ENCODE measurements around the gene VASN.

Gene VASN

GRCh38 chr16:4354512-4355409 is 16.9 kb upstream of the VASN start:
- no peak for DNase-seq (ENCODE audit: low read depth in 2 of 2)

- DNase-seq (ENCODE audit: low read depth in 2 of 2): no peak
Observed at GRCh38 chr16:4356820-4357219, 14.8 kb upstream of the VASN start.

GRCh38 chr16:4358236-4358635 is 13.4 kb upstream of the VASN start:
- DNase-seq (ENCODE audit: low read depth in 2 of 2): no peak

DNA sequence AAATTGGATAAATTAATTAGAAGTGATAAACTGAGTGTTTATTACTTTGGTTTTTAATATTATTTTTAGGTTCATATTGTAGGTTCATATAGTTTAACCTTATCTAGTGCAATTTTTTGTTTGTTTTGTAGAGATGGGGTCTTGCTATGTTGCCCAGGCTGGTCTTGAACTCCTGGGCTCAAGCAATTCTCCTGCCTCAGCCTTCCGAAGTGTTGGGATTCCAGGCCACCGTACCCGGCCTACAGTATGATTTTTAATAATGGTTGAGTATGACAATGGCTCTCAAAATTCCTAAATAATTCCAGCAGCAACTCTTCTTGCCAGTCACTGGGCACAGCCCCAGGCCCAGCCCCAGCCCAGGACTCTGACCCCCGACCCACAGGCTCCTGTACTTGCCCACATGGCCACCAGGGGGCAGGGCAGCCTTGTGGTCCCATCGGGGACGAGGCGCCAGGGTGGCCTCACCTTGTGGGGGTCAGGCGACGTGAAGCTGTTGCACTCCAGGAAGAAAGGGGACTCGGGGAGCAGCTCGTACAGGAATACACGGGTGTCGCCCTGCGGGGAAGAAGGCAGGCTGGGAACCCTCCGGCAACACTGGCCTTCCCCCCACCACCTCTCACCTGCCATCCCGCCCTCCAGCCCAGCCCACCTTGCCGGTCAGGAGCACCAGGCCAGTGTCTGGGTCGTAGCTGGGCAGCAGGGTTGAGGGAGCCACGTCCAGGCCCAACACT is 12.7 kb upstream of the VASN start:
- DNase-seq (ENCODE audit: low read depth in 2 of 2): peak; percentile 41 to 46

GRCh38 chr16:4359914-4360313 is 11.7 kb upstream of the VASN start:
- no peak for DNase-seq (ENCODE audit: low read depth in 2 of 2)

DNA sequence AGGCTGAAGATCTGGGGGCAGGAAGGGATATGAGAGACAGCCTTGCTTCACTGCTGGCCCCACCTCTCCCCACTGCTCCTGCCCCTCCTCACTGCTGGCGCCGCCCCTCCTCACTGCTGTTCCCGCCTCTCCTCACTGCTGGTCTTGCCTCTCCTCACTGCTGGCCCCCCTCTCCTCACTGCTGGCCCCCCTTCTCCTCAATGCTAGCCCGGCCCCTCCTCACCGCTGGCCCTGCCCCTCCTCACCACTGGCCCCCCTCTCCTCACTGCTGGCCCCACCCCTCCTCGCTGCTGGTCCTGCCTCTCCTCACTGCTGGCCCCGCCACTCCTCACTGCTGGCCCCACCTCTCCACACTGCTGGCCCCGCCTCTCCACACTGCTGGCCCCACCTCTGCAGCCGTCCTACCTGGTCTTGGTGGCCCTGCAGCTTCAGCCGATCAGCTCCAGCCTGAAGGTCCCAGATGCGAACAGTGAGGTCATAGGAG is 11.1 kb upstream of the VASN start:
- DNase-seq (ENCODE audit: low read depth in 2 of 2): no peak

DNA sequence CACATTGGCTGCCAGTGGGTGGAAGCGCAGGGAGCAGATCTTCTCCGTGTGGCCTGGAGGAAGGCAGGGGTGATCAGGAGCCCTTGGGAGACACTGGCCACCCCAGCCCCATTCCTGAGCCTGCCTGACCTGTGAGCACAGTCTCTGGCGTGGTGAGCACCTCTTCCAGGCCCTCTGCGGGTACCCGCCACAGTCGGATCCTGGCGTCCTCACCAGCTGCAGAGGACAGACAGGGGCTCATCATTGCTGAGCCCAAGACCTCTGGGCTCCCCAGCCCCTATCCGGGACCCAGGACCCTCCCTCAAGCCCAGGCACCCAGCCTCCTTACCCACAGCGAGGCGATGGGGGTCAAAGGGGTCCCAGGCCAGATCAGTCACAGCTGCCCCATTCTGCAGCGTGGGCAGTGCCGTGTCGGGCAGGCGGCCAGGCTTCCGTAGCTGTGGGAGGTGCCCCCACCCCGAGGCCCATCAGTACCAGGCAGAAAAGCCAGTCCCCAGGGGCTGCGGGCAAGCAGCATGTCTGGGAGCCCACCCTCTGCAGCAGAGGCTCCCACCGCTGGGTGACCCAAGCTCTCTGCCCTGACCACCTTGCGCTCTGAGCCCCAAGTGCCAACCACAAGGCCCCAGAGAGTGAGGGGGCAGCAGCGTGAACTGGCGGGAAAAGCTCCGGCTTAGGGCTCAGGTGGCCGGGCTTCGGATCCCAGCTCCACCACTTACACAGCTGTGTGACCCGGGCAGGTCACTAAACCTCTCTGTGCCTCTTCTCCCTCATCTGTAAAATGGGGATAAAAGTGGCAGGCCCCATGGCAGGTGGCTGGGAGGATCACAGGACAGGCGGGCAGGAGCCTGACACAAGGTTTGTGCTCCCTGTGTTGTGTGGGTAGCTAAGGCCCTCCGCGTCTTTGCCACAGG is 10.4 kb upstream of the VASN start:
- DNase-seq (ENCODE audit: low read depth in 2 of 2): no peak

- no peak for DNase-seq (ENCODE audit: low read depth in 2 of 2)
Observed at GRCh38 chr16:4361944-4362311, 9.7 kb upstream of the VASN start.

DNA sequence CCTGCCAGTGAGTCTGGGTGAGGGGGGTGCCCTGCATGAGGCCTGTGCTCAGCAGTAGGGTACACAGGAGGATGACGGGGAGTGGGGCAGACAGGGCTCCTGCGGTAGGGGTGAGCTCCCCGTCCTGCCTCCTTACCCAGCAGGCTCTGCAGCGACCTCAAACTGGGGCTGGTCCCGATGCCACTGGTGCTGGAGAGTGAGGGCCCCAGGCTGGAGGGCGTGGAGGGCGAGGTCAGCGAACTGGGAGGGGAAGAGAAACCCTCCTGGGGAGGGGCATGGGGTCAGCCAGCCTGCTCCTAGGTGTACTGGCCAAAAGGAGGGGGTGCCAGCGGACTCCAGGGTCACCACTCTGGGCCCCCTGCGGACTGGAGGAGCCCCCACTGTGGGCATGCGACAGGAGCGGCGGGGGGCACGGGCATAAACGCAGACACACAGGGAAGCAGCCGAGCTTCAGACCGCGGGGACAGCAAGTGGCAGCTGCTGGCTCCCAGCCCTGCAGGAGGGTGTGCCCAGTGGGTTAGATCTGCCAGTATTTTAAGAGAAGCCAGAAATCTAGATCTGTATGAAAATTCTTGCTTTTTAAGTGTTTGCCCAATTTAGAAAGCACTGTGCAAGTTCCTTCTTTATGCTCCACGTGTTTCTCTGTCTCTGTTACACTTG is 9.0 kb upstream of the VASN start:
- DNase-seq (ENCODE audit: low read depth in 2 of 2): no peak

DNA sequence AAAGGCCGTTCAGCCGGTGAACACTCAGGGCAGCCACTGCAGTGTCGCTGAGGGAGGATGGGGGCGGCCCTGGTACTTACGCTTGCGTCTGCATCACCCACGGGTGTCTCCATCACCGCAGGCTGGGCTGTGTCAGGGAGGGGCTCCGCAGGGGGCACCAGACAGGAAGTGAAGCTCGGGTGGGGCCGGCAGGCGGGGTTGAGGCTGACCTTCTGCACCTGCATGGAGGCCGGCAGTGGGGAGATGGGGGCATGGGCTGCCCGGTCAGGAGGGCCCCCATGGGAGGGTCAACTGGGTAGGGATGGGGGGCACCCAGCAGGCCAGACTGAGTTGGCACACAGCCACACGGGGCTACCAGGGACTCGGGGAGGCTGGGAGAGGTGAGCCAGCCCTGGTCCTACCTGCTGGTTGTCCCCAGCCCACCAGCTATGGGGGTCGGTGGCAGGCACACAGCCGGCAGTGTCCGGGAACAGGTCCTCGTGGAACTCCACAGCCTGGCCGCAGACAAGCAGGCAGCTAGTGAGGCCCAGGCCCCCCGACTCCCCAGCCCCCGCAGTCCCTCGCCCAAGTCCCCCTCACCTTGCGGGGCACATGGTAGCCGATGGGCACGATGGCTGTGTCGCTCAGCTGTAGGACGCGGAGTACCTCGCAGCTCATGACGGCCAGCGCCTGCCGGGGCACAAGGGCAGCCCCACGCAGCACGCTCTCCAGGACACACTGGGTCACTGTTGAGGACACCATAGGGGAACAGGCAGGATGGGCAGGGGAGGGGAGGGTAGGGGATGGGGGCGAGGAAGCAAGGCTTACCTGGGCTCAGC is 7.2 kb upstream of the VASN start:
- DNase-seq (ENCODE audit: low read depth in 2 of 2): no peak

DNA sequence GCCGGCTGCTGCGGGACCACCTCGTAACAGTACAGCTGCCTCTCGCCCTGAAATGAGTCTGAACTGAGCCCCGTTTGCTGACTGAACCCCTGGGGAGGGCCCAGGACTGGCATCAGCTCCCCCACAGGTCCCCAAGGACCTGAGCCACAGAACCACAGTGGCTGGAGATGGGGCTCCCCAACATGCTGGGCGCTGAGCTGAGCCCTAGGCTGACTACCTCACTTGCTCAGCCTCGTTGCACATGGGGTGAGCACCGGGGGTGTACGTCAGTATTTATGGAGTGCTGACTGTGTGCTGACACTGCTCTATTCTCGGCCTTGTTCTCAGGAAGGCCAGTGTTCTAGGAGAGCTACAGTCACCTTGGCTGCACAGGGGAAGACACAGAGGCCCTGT is 6.6 kb upstream of the VASN start:
- DNase-seq (ENCODE audit: low read depth in 2 of 2): no peak

DNA sequence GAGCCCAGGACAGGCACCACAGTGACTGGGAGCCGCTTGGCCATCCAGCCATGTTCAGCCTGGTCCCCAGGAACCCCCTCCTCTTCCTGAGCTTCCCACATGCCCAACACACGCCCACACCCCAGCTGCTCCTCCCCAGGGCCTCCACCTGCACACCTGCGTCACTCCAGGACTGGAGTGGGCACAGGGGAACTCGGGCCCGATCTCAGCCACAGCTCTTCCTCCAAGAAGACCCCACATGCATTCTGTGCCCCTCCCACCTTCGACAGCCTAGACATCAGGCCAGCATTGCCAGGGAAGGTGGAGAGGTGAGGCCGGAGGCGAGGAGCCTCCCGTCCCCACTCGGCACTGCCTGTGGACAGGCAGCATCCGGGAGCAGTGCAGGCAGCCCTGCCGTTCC is 6.0 kb upstream of the VASN start:
- DNase-seq (ENCODE audit: low read depth in 2 of 2): no peak

DNA sequence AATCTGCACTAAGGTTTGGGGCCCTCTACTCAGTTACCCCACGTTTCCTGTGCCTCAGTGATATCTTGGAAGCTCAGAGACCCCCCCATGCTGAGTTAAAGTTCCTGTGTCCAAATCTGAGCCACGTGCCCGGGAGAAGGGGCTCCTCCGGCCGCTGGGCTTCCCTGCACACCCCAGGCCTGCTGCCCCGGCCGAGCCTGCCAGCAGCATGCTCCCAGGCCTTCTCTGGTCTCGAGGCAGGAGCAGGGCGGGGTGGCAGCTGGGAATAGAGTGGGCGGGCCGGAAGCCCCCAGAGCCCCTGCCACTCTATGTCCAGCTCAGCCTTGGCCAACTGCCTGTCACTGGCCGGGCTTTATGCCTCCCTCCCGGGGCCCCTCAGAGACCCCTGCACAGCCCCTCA is 5.6 kb upstream of the VASN start:
- DNase-seq (ENCODE audit: low read depth in 2 of 2): no peak

GRCh38 chr16:4367393-4367856 is 4.2 kb upstream of the VASN start:
- DNase-seq (ENCODE audit: low read depth in 2 of 2): no peak

- no peak for DNase-seq (ENCODE audit: low read depth in 2 of 2)
Observed at GRCh38 chr16:4369007-4369733, 2.5 kb upstream of the VASN start.

DNA sequence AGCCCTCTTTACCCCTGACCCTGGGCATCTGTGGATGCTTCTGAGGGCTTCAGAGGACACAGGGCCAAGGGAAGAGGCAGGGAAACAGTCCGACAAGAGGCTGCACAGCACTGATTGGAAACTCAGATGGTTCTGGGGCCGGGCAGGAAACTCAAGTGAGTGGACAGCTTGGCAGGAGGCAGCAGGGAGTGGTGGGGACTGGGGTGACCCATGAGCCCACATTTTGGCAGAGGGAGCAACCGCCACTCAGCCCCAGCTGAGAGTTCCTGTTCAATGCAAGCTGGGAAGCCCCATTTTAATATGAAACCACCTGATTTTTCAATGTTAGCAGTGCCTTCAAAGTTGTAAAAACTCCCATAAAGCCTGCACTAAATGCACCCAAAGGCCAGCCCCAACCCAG is 1.5 kb upstream of the VASN start:
- DNase-seq (ENCODE audit: low read depth in 2 of 2): no peak

GRCh38 chr16:4370570-4371356 is 885 bp upstream of the VASN start:
- DNase-seq (ENCODE audit: low read depth in 2 of 2): no peak

GRCh38 chr16:4372001-4372577 is 441 bp downstream of the VASN start:
- no peak for DNase-seq (ENCODE audit: low read depth in 2 of 2)
